Mononuclear cell (primary cell): ENCODE measurements around the gene CRADD. TPM values are rescaled to one million over a fixed set of nuclear protein-coding genes. Genes with fewer than 3 reads are reported as not detected.
"Not testable (repeated sequence)": the region's sequence is repeated elsewhere in the genome, so short reads cannot be mapped to it uniquely, and the experiment has no call there.

Experiments used
- H3K27me3 ChIP-seq: 2 replicates; pipeline ENCODE4 v1.6.0; 2011; ENCODE audit warnings: low read length, control low read depth; ENCODE audit not compliant: insufficient read depth
- H3K4me1 ChIP-seq: 2 replicates; pipeline ENCODE4 v1.5.1; 2011; ENCODE audit warnings: mild to moderate bottlenecking, low read length, control low read depth; ENCODE audit not compliant: insufficient read depth
- H3K4me3 ChIP-seq: 2 replicates; pipeline ENCODE4 v1.5.1; 2011; ENCODE audit warnings: mild to moderate bottlenecking, low read length, moderate library complexity
- H3K9me3 ChIP-seq: 2 replicates; pipeline ENCODE4 v1.5.1; 2011; ENCODE audit warnings: low read depth, mild to moderate bottlenecking, control low read depth, low read length
- total RNA-seq: library from RNA; depleted of rRNA; stranded (reverse); fragments of >200 nt; gene quantifications from one replicate; pipeline ENCODE4 v1.2.3, GENCODE V29; 2012

Gene CRADD
- 7.5 TPM for total RNA-seq

- peaks cover 14% of the 10 kb centered on the region for H3K4me1 ChIP-seq
- peaks cover 8% of the 10 kb centered on the region for H3K27me3 ChIP-seq
- H3K4me3 ChIP-seq, result peak within 1 kb of the TSS; percentile 64
- H3K9me3 ChIP-seq, result no peaks in the 10 kb centered on the region
Observed at GRCh38 chr12:93677195-93678064, at the start of gene CRADD. TSS of gene CRADD (plus strand) at chr12:93677375.

GRCh38 chr12:93632383-93632782, 44.8 kb upstream of the CRADD start:
- Histone ChIP-seq H3K4me3 (no peak overlapping the region), H3K9me3 (no peaks in the 10 kb centered on the region), H3K27me3 (no peaks in the 10 kb centered on the region), H3K4me1 (no peaks in the 10 kb centered on the region)

- Histone ChIP-seq H3K4me3 (no peak overlapping the region), H3K27me3 (peaks cover 3% of the 10 kb centered on the region), H3K9me3 (no peaks in the 10 kb centered on the region), H3K4me1 (no peaks in the 10 kb centered on the region)
Observed at GRCh38 chr12:93634416-93634815, 42.8 kb upstream of the CRADD start.

- H3K27me3 ChIP-seq, result peaks cover 5% of the 10 kb centered on the region
- H3K9me3 ChIP-seq, result no peaks in the 10 kb centered on the region
- H3K4me1 ChIP-seq, result no peaks in the 10 kb centered on the region
- H3K4me3 ChIP-seq, result no peak overlapping the region
Observed at GRCh38 chr12:93636708-93637107, 40.5 kb upstream of the CRADD start.

GRCh38 chr12:93638095-93638494, 39.1 kb upstream of the CRADD start:
- Histone ChIP-seq H3K4me1 (no peaks in the 10 kb centered on the region), H3K9me3 (no peaks in the 10 kb centered on the region), H3K27me3 (peaks cover 5% of the 10 kb centered on the region), H3K4me3 (no peak overlapping the region)

GRCh38 chr12:93638954-93639353, 38.2 kb upstream of the CRADD start:
- H3K4me3 ChIP-seq, result no peak overlapping the region
- H3K4me1 ChIP-seq, result no peaks in the 10 kb centered on the region
- H3K9me3 ChIP-seq, result no peaks in the 10 kb centered on the region
- H3K27me3 ChIP-seq, result peaks cover 5% of the 10 kb centered on the region

- H3K9me3 ChIP-seq, result no peaks in the 10 kb centered on the region
- H3K4me1 ChIP-seq, result no peaks in the 10 kb centered on the region
- H3K27me3 ChIP-seq, result peaks cover 5% of the 10 kb centered on the region
- no peak overlapping the region for H3K4me3 ChIP-seq
Observed at GRCh38 chr12:93639406-93639805, 37.8 kb upstream of the CRADD start.

GRCh38 chr12:93641380-93641779, 35.8 kb upstream of the CRADD start:
- not testable (repeated sequence) for H3K9me3 ChIP-seq, H3K27me3 ChIP-seq, H3K4me1 ChIP-seq, H3K4me3 ChIP-seq

GRCh38 chr12:93642751-93643150, 34.4 kb upstream of the CRADD start:
- no peak overlapping the region for H3K4me3 ChIP-seq
- no peaks in the 10 kb centered on the region for H3K4me1 ChIP-seq
- no peaks in the 10 kb centered on the region for H3K9me3 ChIP-seq
- peaks cover 5% of the 10 kb centered on the region for H3K27me3 ChIP-seq

- no peaks in the 10 kb centered on the region for H3K27me3 ChIP-seq
- no peaks in the 10 kb centered on the region for H3K4me1 ChIP-seq
Observed at GRCh38 chr12:93645702-93646101, 31.5 kb upstream of the CRADD start.

GRCh38 chr12:93650626-93651025, 26.5 kb upstream of the CRADD start:
- no peaks in the 10 kb centered on the region for H3K4me1 ChIP-seq
- no peaks in the 10 kb centered on the region for H3K9me3 ChIP-seq
- no peak overlapping the region for H3K4me3 ChIP-seq
- no peaks in the 10 kb centered on the region for H3K27me3 ChIP-seq

More at GRCh38 chr12:93645702-93646101, 31.5 kb upstream of the CRADD start:
- Histone ChIP-seq H3K4me3 (no peak overlapping the region), H3K9me3 (no peaks in the 10 kb centered on the region)

GRCh38 chr12:93653079-93653478, 24.1 kb upstream of the CRADD start:
- H3K4me3 ChIP-seq, result no peak overlapping the region
- no peaks in the 10 kb centered on the region for H3K9me3 ChIP-seq

GRCh38 chr12:93653712-93654111, 23.5 kb upstream of the CRADD start:
- no peaks in the 10 kb centered on the region for H3K27me3 ChIP-seq
- no peak overlapping the region for H3K4me3 ChIP-seq
- no peaks in the 10 kb centered on the region for H3K9me3 ChIP-seq
- H3K4me1 ChIP-seq, result peaks cover 4% of the 10 kb centered on the region

More at GRCh38 chr12:93653079-93653478, 24.1 kb upstream of the CRADD start:
- Histone ChIP-seq H3K27me3 (no peaks in the 10 kb centered on the region), H3K4me1 (peaks cover 4% of the 10 kb centered on the region)

- Histone ChIP-seq H3K4me3 (no peak overlapping the region), H3K9me3 (no peaks in the 10 kb centered on the region), H3K4me1 (peaks cover 4% of the 10 kb centered on the region), H3K27me3 (no peaks in the 10 kb centered on the region)
Observed at GRCh38 chr12:93654421-93654820, 22.8 kb upstream of the CRADD start.

- Histone ChIP-seq H3K4me1 (peaks cover 4% of the 10 kb centered on the region), H3K9me3 (no peaks in the 10 kb centered on the region), H3K4me3 (no peak overlapping the region), H3K27me3 (no peaks in the 10 kb centered on the region)
Observed at GRCh38 chr12:93657071-93657470, 20.1 kb upstream of the CRADD start.

- Histone ChIP-seq H3K4me1 (peaks cover 4% of the 10 kb centered on the region), H3K4me3 (no peak overlapping the region), H3K9me3 (no peaks in the 10 kb centered on the region), H3K27me3 (no peaks in the 10 kb centered on the region)
Observed at GRCh38 chr12:93661021-93661420, 16.2 kb upstream of the CRADD start.
